CD4-positive, CD25-positive, alpha-beta regulatory T cell (primary cell): Measurements from ENCODE around the gene ATP5F1E. TPM values are rescaled to one million over a fixed set of nuclear protein-coding genes. Genes with fewer than 3 reads are reported as not detected.
"Not testable (repeated sequence)": the region's sequence is repeated elsewhere in the genome, so short reads cannot be mapped to it uniquely, and the experiment has no call there.

ENCODE experiments used
- ATAC-seq, 2 donors: fragments of 150-1000 bp; cut with Tn5 transposase; one replicate each; pipeline ENCODE4 v1.10.0; 2021; ENCODE audit warnings: low read depth in 2 of 2, moderate number of reproducible peaks in 2 of 2, moderate library complexity in 1 of 2
- DNase-seq, 3 donors: peaks; one replicate each; pipeline versions ENCODE4 v3.0.0 to v3.0.0-alpha.2; 2012 to 2022; ENCODE audit warnings: mixed read lengths in 1 of 3
- H3K27ac ChIP-seq: one replicate; pipeline ENCODE4 v1.7.0; 2013; ENCODE audit warnings: mild to moderate bottlenecking, low read length; ENCODE audit not compliant: insufficient read depth, poor library complexity, severe bottlenecking
- H3K27me3 ChIP-seq: one replicate; pipeline ENCODE4 v1.7.0; 2013; ENCODE audit warnings: low read length; ENCODE audit not compliant: control insufficient read depth, insufficient read depth
- H3K36me3 ChIP-seq: one replicate; pipeline ENCODE4 v1.7.0; 2013; ENCODE audit warnings: mild to moderate bottlenecking, low read length, moderate library complexity; ENCODE audit not compliant: control insufficient read depth, insufficient read depth
- H3K4me1 ChIP-seq: 2 replicates; pipeline ENCODE4 v1.7.0; 2013; ENCODE audit warnings: mild to moderate bottlenecking, low read length; ENCODE audit not compliant: insufficient read depth, control insufficient read depth, poor library complexity, severe bottlenecking
- H3K4me3 ChIP-seq: one replicate; pipeline ENCODE4 v1.7.0; 2013; ENCODE audit warnings: low read depth, mild to moderate bottlenecking, low read length, moderate library complexity
- H3K9me3 ChIP-seq, 2 experiments: 1 replicate in 1 of 2; 2 replicates in 1 of 2; pipeline ENCODE4 v1.7.0; 2013; ENCODE audit warnings: low read length in 2 of 2, mild to moderate bottlenecking in 1 of 2, moderate library complexity in 1 of 2; ENCODE audit not compliant: control insufficient read depth in 2 of 2
- H3K27ac Mint-ChIP-seq, 3 donors: one replicate each; pipeline ENCODE4 v1.8.0; 2020 to 2022; ENCODE audit warnings: mild to moderate bottlenecking in 3 of 3, mixed read lengths in 3 of 3, moderate library complexity in 2 of 3
- H3K27me3 Mint-ChIP-seq: one replicate; pipeline ENCODE4 v1.8.0; 2022; ENCODE audit warnings: mild to moderate bottlenecking, mixed read lengths
- H3K36me3 Mint-ChIP-seq: one replicate; pipeline ENCODE4 v1.8.0; 2020; ENCODE audit warnings: mixed read lengths
- H3K4me1 Mint-ChIP-seq, 4 donors: one replicate each; pipeline ENCODE4 v1.8.0; 2020 to 2022; ENCODE audit warnings: mixed read lengths in 4 of 4, mild to moderate bottlenecking in 1 of 4
- H3K4me3 Mint-ChIP-seq, 4 donors: one replicate each; pipeline ENCODE4 v1.8.0; 2020 to 2022; ENCODE audit warnings: mild to moderate bottlenecking in 4 of 4, mixed read lengths in 4 of 4, moderate library complexity in 3 of 4
- H3K9me3 Mint-ChIP-seq, 7 donors: one replicate each; pipeline ENCODE4 v1.8.0; 2020 to 2022; ENCODE audit warnings: mixed read lengths in 7 of 7, mild to moderate bottlenecking in 3 of 7, moderate library complexity in 2 of 7
- polyA plus RNA-seq, 4 donors: library from polyadenylated mRNA; unstranded; fragments of 300-500 nt; fragmentation: Illumina TruSeq; gene quantifications; one replicate each; pipeline ENCODE4 v1.2.3, GENCODE V29; 2021
- total RNA-seq: library from RNA; stranded (reverse); gene quantifications from one replicate; pipeline ENCODE4 v1.2.3, GENCODE V29; 2022

Gene ATP5F1E
- total and polyA plus RNA-seq, 5 donors from 2014 or later: 54.9 to 145 (median 89.2) TPM

- H3K4me1 Mint-ChIP-seq: peaks cover 24 to 51% (median 40%) of the 10 kb centered on the region in 4 donors
- H3K9me3 Mint-ChIP-seq: no peaks in the 10 kb centered on the region
- peak overlapping the region in 1 of 3 donors; percentile 28 for H3K27ac Mint-ChIP-seq
- H3K4me3 Mint-ChIP-seq: no peak overlapping the region
- H3K27me3 Mint-ChIP-seq: peaks cover 4% of the 10 kb centered on the region
- peaks cover 33% of the 10 kb centered on the region for H3K36me3 Mint-ChIP-seq
- ATAC-seq: no peak
- H3K4me3 ChIP-seq: no peak overlapping the region
- H3K27me3 ChIP-seq: no peaks in the 10 kb centered on the region
- DNase-seq: no peak
- H3K27ac ChIP-seq: no peak overlapping the region
- H3K4me1 ChIP-seq: peaks cover 26% of the 10 kb centered on the region
- H3K36me3 ChIP-seq: peaks cover 49% of the 10 kb centered on the region
- no peaks in the 10 kb centered on the region for H3K9me3 ChIP-seq
Observed at GRCh38 chr20:58985656-58986055, 46.5 kb downstream of the ATP5F1E start.

GRCh38 chr20:58984691-58985090 lies 47.4 kb downstream of the ATP5F1E start:
- Histone ChIP-seq H3K27ac (no peak overlapping the region), H3K4me3 (no peak overlapping the region), H3K27me3 (no peaks in the 10 kb centered on the region), H3K36me3 (peaks cover 39% of the 10 kb centered on the region), H3K9me3 (no peaks in the 10 kb centered on the region), H3K4me1 (peaks cover 28% of the 10 kb centered on the region)
- ATAC-seq (no peak), DNase-seq (no peak)
- peaks cover 4% of the 10 kb centered on the region for H3K27me3 Mint-ChIP-seq
- peaks cover 30% of the 10 kb centered on the region for H3K36me3 Mint-ChIP-seq
- peaks cover 24 to 51% (median 40%) of the 10 kb centered on the region in 4 donors for H3K4me1 Mint-ChIP-seq
- H3K4me3 Mint-ChIP-seq: peak overlapping the region in 3 of 4 donors; percentile 8 to 66 (median 9)
- H3K27ac Mint-ChIP-seq: peak overlapping the region in 2 of 3 donors; percentile 21 to 81
- no peaks in the 10 kb centered on the region for H3K9me3 Mint-ChIP-seq

DNA sequence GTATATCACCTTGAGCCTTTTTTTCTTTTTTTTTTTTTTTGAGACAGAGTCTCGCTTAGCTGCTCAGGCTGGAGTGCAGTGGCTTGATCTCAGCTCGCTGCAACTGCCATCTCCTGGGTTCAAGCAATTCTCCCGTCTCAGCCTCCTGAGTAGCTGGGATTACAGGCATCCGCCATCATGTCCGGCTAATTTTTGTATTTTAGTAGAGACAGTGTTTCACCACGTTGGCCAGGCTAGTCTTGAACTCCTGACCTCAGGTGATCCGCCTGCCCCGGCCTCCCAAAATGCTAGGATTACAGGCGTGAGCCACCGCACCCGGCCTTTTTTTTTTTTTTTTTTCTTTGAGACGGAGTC lies 49.0 kb downstream of the ATP5F1E start:
- not testable (repeated sequence) for ATAC-seq, H3K27me3 ChIP-seq, H3K9me3 ChIP-seq, H3K27ac ChIP-seq, H3K9me3 Mint-ChIP-seq, DNase-seq
- Mint-ChIP-seq H3K27ac (peak overlapping the region in 2 of 3 donors; percentile 57 to 75), H3K4me1 (peaks cover 24 to 51% (median 40%) of the 10 kb centered on the region in 4 donors), H3K27me3 (peaks cover 12% of the 10 kb centered on the region), H3K4me3 (peak overlapping the region; percentile 10 to 95 (median 94)), H3K36me3 (peaks cover 21% of the 10 kb centered on the region)
- Histone ChIP-seq H3K36me3 (peaks cover 23% of the 10 kb centered on the region), H3K4me1 (peaks cover 28% of the 10 kb centered on the region), H3K4me3 (peak overlapping the region; percentile 82)

DNA sequence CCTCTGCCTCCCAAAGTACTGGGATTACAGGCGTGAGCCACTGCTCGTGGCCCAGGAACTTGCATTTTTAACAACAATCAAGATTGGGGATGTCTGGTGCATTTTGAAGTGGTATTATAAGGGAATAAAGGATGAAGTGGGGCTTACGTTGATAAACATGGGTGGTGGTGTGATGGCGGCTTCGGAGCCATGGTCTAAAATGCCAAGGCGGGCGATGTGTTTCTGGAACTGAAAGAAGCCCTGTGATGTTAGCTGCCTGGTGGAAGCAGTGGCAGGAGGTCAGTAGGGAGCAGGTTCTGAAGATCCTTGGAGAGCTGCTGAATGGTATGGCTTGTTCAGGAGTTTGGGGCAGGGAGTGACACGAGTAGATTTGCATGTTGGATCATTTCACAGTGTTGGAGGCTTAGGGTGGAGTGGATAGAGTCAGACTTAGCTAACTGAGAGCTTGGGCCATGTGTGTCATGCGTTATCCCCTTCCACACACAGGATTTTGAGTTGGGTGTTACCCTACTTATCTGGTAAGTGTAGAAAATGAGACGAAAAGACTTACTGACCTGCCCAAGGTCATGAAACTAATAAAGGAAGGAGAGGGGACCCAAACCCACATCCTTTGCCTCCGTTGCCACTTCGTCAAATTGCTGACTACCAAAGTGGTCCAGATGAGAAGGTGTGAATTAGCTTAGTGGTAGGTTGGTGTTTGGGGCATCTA lies 49.6 kb downstream of the ATP5F1E start:
- Mint-ChIP-seq H3K4me3 (peak overlapping the region; percentile 94 to 97 (median 94)), H3K27ac (peak overlapping the region; percentile 57 to 85 (median 75)), H3K27me3 (peaks cover 12% of the 10 kb centered on the region), H3K36me3 (peaks cover 15% of the 10 kb centered on the region), H3K4me1 (peaks cover 24 to 51% (median 40%) of the 10 kb centered on the region in 4 donors), H3K9me3 (peaks cover 0 to 4% (median 0%) of the 10 kb centered on the region in 7 donors)
- peaks cover 28% of the 10 kb centered on the region for H3K4me1 ChIP-seq
- peaks cover 18% of the 10 kb centered on the region for H3K36me3 ChIP-seq
- peak overlapping the region; percentile 82 for H3K4me3 ChIP-seq
- DNase-seq: peak in 1 of 3 donors; percentile 47
- H3K27me3 ChIP-seq: no peaks in the 10 kb centered on the region
- ATAC-seq: no peak
- H3K9me3 ChIP-seq: no peaks in the 10 kb centered on the region
- peak overlapping the region; percentile 30 for H3K27ac ChIP-seq

DNA sequence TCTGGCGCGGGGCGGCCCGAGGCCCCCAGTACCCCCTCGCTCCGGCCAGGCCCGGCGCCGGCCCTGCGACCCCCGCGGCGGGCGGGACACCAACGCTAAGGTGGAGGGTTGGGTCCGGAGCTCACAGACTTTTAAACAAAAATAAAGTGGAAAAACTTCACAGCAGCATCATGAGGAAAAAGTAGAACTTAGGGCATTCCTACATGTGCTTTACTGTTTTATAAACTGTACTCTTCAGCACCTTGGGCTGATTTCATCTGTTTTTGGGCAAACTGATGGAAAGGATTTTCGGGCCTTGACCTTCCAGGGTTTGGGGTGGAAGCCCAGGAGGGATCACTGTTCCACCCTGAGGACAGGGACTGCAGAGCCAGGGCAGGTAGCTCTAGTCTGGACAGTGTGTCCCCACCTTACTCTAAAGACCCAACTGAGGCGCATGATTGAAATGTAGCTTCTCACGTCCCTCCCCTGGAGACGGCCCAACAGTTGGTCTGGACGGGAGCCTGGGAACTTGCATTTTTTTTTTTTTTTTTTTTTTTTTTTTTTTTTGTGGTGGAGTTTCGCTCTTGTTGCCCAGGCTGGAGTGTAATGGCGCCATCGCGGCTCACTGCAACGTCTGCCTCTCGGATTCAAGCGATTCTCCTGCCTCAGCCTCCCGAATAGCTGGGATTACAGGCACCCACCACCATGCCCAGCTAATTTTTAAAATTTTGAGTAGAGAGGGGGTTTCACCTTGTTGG lies 50.3 kb downstream of the ATP5F1E start:
- ATAC-seq (no peak), DNase-seq (peak in 2 of 3 donors; percentile 18 to 37)
- peaks cover 0 to 4% (median 0%) of the 10 kb centered on the region in 7 donors for H3K9me3 Mint-ChIP-seq
- H3K4me3 Mint-ChIP-seq: peak overlapping the region; percentile 94 to 97 (median 94)
- H3K36me3 Mint-ChIP-seq: peaks cover 8% of the 10 kb centered on the region
- H3K4me1 Mint-ChIP-seq: peaks cover 21 to 48% (median 38%) of the 10 kb centered on the region in 4 donors
- H3K4me1 ChIP-seq: peaks cover 28% of the 10 kb centered on the region
- peaks cover 10% of the 10 kb centered on the region for H3K36me3 ChIP-seq
- H3K27me3 ChIP-seq: no peaks in the 10 kb centered on the region
- H3K9me3 ChIP-seq: no peaks in the 10 kb centered on the region
- no peak overlapping the region for H3K27ac ChIP-seq
- H3K4me3 ChIP-seq: peak overlapping the region; percentile 82
- peak overlapping the region; percentile 57 to 83 (median 63) for H3K27ac Mint-ChIP-seq
- H3K27me3 Mint-ChIP-seq: peaks cover 12% of the 10 kb centered on the region

GRCh38 chr20:58980711-58981627 lies 51.2 kb downstream of the ATP5F1E start, which contains the start of gene NELFCD:
Gene NELFCD (plus strand): TSS chr20:58981256. CDS start chr20:58981310, 54 bp downstream.
- Mint-ChIP-seq H3K9me3 (peaks cover 0 to 9% (median 2%) of the 10 kb centered on the region in 7 donors), H3K4me3 (peak within 1 kb of the TSS; percentile 94 to 97 (median 94)), H3K36me3 (peaks cover 4% of the 10 kb centered on the region), H3K27ac (peak within 1 kb of the TSS; percentile 57 to 83 (median 76)), H3K27me3 (peaks cover 12% of the 10 kb centered on the region), H3K4me1 (peaks cover 18 to 43% (median 33%) of the 10 kb centered on the region in 4 donors)
- H3K27me3 ChIP-seq: no peaks in the 10 kb centered on the region
- H3K4me1 ChIP-seq: peaks cover 25% of the 10 kb centered on the region
- ATAC-seq (peak; percentile 88 to 89), DNase-seq (peak; percentile 80 to 88 (median 84))
- H3K27ac ChIP-seq: peak within 1 kb of the TSS; percentile 51
- H3K36me3 ChIP-seq: peaks cover 4% of the 10 kb centered on the region
- peaks cover 3 to 4% of the 10 kb centered on the region in 2 experiments for H3K9me3 ChIP-seq
- peak within 1 kb of the TSS; percentile 82 for H3K4me3 ChIP-seq
